B cell (primary cell): ENCODE data around the gene CACNA1H.

ENCODE experiments used
- CTCF ChIP-seq: fragments of 200-600 bp; IDR thresholded peaks from one replicate; pipeline ENCODE4 v1.8.0; 2022; ENCODE audit warnings: antibody characterized with exemption, mild to moderate bottlenecking
- EZH2 ChIP-seq: IDR thresholded peaks from 2 replicates; pipeline ENCODE4 v1.6.1; 2012; ENCODE audit warnings: borderline replicate concordance, low read depth, mild to moderate bottlenecking, moderate library complexity, low read length; ENCODE audit not compliant: insufficient read depth, poor library complexity, severe bottlenecking

GRCh38 chr16:1215574-1216295 is 62.8 kb downstream of the CACNA1H start:
- TF ChIP-seq CTCF, result no peak
- no peak for TF ChIP-seq EZH2
